CD14-positive monocyte (primary cell): ENCODE measurements around the gene KLHDC2. TPM values are rescaled to one million over a fixed set of nuclear protein-coding genes. Genes with fewer than 3 reads are reported as not detected.

Experiments used
- DNase-seq, 3 donors: peaks; one replicate each; pipeline ENCODE4 v3.0.0-alpha.2; 2011 to 2022
- H2AFZ ChIP-seq: 2 replicates; pipeline ENCODE4 v1.6.0; 2012; ENCODE audit warnings: mild to moderate bottlenecking, low read depth, low read length, inconsistent platforms; ENCODE audit not compliant: insufficient read depth, poor library complexity, severe bottlenecking
- H3K27ac ChIP-seq, 2 donors: 1 replicate in 1 of 2; 2 replicates in 1 of 2; pipeline ENCODE4 v1.5.1; 2012 to 2013; ENCODE audit warnings: low read length in 2 of 2, control low read depth in 1 of 2, inconsistent platforms in 1 of 2, low read depth in 1 of 2, mild to moderate bottlenecking in 1 of 2
- H3K27me3 ChIP-seq, 2 donors: one replicate each; pipeline versions ENCODE4 v1.6.0 to v1.6.1; 2011 to 2013; ENCODE audit warnings: low read length in 2 of 2; ENCODE audit not compliant: control insufficient read depth in 2 of 2, insufficient read depth in 2 of 2
- H3K36me3 ChIP-seq, 2 donors: replicated peaks in 1 of 2; 1 replicate in 1 of 2; 2 replicates in 1 of 2; pipeline versions ENCODE4 v1.5.1 to v1.6.1; 2012 to 2013; ENCODE audit warnings: low read length in 2 of 2, control low read depth in 1 of 2, inconsistent platforms in 1 of 2, mild to moderate bottlenecking in 1 of 2; ENCODE audit not compliant: insufficient read depth in 2 of 2, control insufficient read depth in 1 of 2
- H3K4me1 ChIP-seq, 2 donors: 1 replicate in 1 of 2; 2 replicates in 1 of 2; pipeline versions ENCODE4 v1.5.1 to v1.6.1; 2012 to 2013; ENCODE audit warnings: low read length in 2 of 2, control low read depth in 1 of 2, inconsistent platforms in 1 of 2, mild to moderate bottlenecking in 1 of 2, moderate library complexity in 1 of 2; ENCODE audit not compliant: insufficient read depth in 2 of 2, control insufficient read depth in 1 of 2
- H3K4me2 ChIP-seq: replicated peaks from 2 replicates; pipeline ENCODE3; 2012; ENCODE audit warnings: low read length, moderate library complexity, mild to moderate bottlenecking; ENCODE audit not compliant: poor library complexity, severe bottlenecking; ENCODE audit errors: extremely low read depth
- H3K4me3 ChIP-seq, 3 experiments: fragments of 200-600 bp in 1 of 3; sonication (generic) in 1 of 3; replicated peaks in 1 of 3; 1 replicate in 2 of 3; 2 replicates in 1 of 3; pipeline ENCODE4 v1.5.1; 2011 to 2013; ENCODE audit warnings: low read length in 3 of 3, mild to moderate bottlenecking in 3 of 3, control low read depth in 2 of 3, low read depth in 2 of 3, inconsistent platforms in 1 of 3, moderate library complexity in 1 of 3
- H3K79me2 ChIP-seq: 2 replicates; pipeline ENCODE4 v1.6.0; 2012; ENCODE audit warnings: mild to moderate bottlenecking, control low read depth, inconsistent platforms, low read length, moderate library complexity; ENCODE audit not compliant: insufficient read depth
- H3K9ac ChIP-seq: 2 replicates; pipeline ENCODE4 v1.6.0; 2017; ENCODE audit warnings: low read length, mild to moderate bottlenecking; ENCODE audit not compliant: insufficient read depth, poor library complexity, severe bottlenecking
- H3K9me3 ChIP-seq, 2 donors: replicated peaks in 1 of 2; 1 replicate in 1 of 2; 2 replicates in 1 of 2; pipeline versions ENCODE4 v1.5.1 to v1.6.1; 2012 to 2013; ENCODE audit warnings: low read length in 2 of 2, control low read depth in 1 of 2; ENCODE audit not compliant: control insufficient read depth in 1 of 2, insufficient read depth in 1 of 2
- H4K20me1 ChIP-seq: 2 replicates; pipeline ENCODE4 v1.6.0; 2012; ENCODE audit warnings: mild to moderate bottlenecking, low read length, control low read depth, moderate library complexity; ENCODE audit not compliant: insufficient read depth
- H3K27ac Mint-ChIP-seq, 7 donors: one replicate each; pipeline ENCODE4 v1.8.0; 2020; ENCODE audit warnings: mild to moderate bottlenecking in 7 of 7, mixed read lengths in 7 of 7, moderate library complexity in 6 of 7, inconsistent platforms in 2 of 7
- H3K27me3 Mint-ChIP-seq, 3 donors: one replicate each; pipeline ENCODE4 v1.8.0; 2021 to 2022; ENCODE audit warnings: low read depth in 3 of 3, mild to moderate bottlenecking in 3 of 3, mixed read lengths in 3 of 3, moderate library complexity in 3 of 3, inconsistent platforms in 1 of 3
- H3K36me3 Mint-ChIP-seq, 2 donors: one replicate each; pipeline ENCODE4 v1.8.0; 2020; ENCODE audit warnings: mixed read lengths in 2 of 2, inconsistent platforms in 1 of 2, mild to moderate bottlenecking in 1 of 2
- H3K4me1 Mint-ChIP-seq: one replicate; pipeline ENCODE4 v1.8.0; 2020; ENCODE audit warnings: mild to moderate bottlenecking, mixed read lengths
- H3K4me3 Mint-ChIP-seq, 2 donors: one replicate each; pipeline ENCODE4 v1.8.0; 2020; ENCODE audit warnings: mild to moderate bottlenecking in 2 of 2, mixed read lengths in 2 of 2, moderate library complexity in 1 of 2
- H3K9me3 Mint-ChIP-seq, 7 donors: one replicate each; pipeline ENCODE4 v1.8.0; 2020 to 2022; ENCODE audit warnings: mixed read lengths in 7 of 7, mild to moderate bottlenecking in 6 of 7, moderate library complexity in 6 of 7, inconsistent platforms in 2 of 7
- CTCF ChIP-seq: fragments of 200-600 bp; IDR thresholded peaks from one replicate; pipeline ENCODE4 v1.8.0; 2022; ENCODE audit warnings: antibody characterized with exemption, mild to moderate bottlenecking
- WGBS: methylation state at CpG from one replicate; pipeline ENCODE4 v1.1.5; 2013; ENCODE audit warnings: missing lambda C conversion rate; ENCODE audit not compliant: insufficient coverage; 5-methylcytosine and 5-hydroxymethylcytosine counted together
- intact Hi-C, 2 donors: fragments of 100-400 bp; cut with micrococcal nuclease; formaldehyde crosslinking; loops; one replicate each; pipeline versions ENCODE4 v1.15.0 to v1.15.1; 2023
- polyA plus RNA-seq, 3 donors: library from polyadenylated mRNA; depleted of rRNA in 1 of 3; unstranded in 2 of 3; stranded (reverse) in 1 of 3; fragments of 300-500 nt in 2 of 3; fragments of >200 nt in 1 of 3; fragmentation: Illumina TruSeq in 2 of 3; gene quantifications; 1 replicate in 2 of 3; 2 replicates in 1 of 3; pipeline ENCODE4 v1.2.3, GENCODE V29; 2012 to 2021

Gene KLHDC2
- polyA plus RNA-seq, 3 donors: 27.3 to 45.9 (median 43.1) TPM

- H3K79me2 ChIP-seq: peaks cover 21% of the 10 kb centered on the region
- Mint-ChIP-seq H3K27ac (peak overlapping the region; percentile 95 to 99 (median 98)), H3K4me3 (peak overlapping the region; percentile 90 to 96), H3K36me3 (peaks cover under 1 to 2% of the 10 kb centered on the region in 2 donors), H3K9me3 (no peaks in the 10 kb centered on the region), H3K4me1 (peaks cover 34% of the 10 kb centered on the region), H3K27me3 (peaks cover 0 to 2% (median 1%) of the 10 kb centered on the region in 3 donors)
- 0% methylated on average over 6 of the region's 9 CpGs for WGBS
- peak overlapping the region; percentile 92 for H3K9ac ChIP-seq
- peak overlapping the region; percentile 68 to 87 (median 75) for H3K4me3 ChIP-seq
- H3K9me3 ChIP-seq: no peaks in the 10 kb centered on the region
- peak overlapping the region; percentile 93 for H2AFZ ChIP-seq
- peaks cover 18 to 20% of the 10 kb centered on the region in 2 donors for H3K4me1 ChIP-seq
- H3K27me3 ChIP-seq: no peaks in the 10 kb centered on the region
- no peaks in the 10 kb centered on the region for H3K36me3 ChIP-seq
- H3K27ac ChIP-seq: peak overlapping the region; percentile 91 to 92
- H4K20me1 ChIP-seq: no peaks in the 10 kb centered on the region
- no peak for TF ChIP-seq CTCF
- H3K4me2 ChIP-seq: peak overlapping the region; percentile 96
- intact Hi-C loops: loop anchor here (5.0 to 10.0 kb wide), 5 partner anchors 80 to 305 kb away; partner anchors contain the start of genes DNAAF2 (in 1 of the 2), MGAT2 (in 1 of the 2), POLE2 (in 1 of the 2) and RPL36AL (in 1 of the 2)
- DNase-seq: no peak
Measured at GRCh38 chr14:49767270-49767570, 733 bp upstream of the KLHDC2 start.

GRCh38 chr14:49768301-49769121 lies 558 bp downstream of the KLHDC2 start:
- no peak for TF ChIP-seq CTCF
- Histone ChIP-seq H3K9me3 (no peaks in the 10 kb centered on the region), H2AFZ (peak overlapping the region; percentile 93), H4K20me1 (no peaks in the 10 kb centered on the region), H3K4me3 (peak overlapping the region; percentile 71 to 87 (median 83)), H3K36me3 (no peaks in the 10 kb centered on the region), H3K79me2 (peaks cover 21% of the 10 kb centered on the region), H3K4me2 (peak overlapping the region; percentile 96), H3K4me1 (peaks cover 18 to 20% of the 10 kb centered on the region in 2 donors), H3K27me3 (no peaks in the 10 kb centered on the region), H3K27ac (peak overlapping the region; percentile 81 to 91), H3K9ac (peak overlapping the region; percentile 92)
- intact Hi-C loops: loop anchor here (5.0 to 10.0 kb wide), 5 partner anchors 81 to 306 kb away; partner anchors contain the start of genes DNAAF2 (in 1 of the 2), MGAT2 (in 1 of the 2), POLE2 (in 1 of the 2) and RPL36AL (in 1 of the 2)
- WGBS: under 1% methylated on average over 38 of the region's 67 CpGs
- DNase-seq: peak; percentile 36 to 47 (median 43)
- peaks cover 2 to 4% of the 10 kb centered on the region in 2 donors for H3K36me3 Mint-ChIP-seq
- H3K4me3 Mint-ChIP-seq: peak overlapping the region; percentile 98
- peaks cover 0 to 1% (median 0%) of the 10 kb centered on the region in 3 donors for H3K27me3 Mint-ChIP-seq
- H3K9me3 Mint-ChIP-seq: no peaks in the 10 kb centered on the region
- peaks cover 34% of the 10 kb centered on the region for H3K4me1 Mint-ChIP-seq
- peak overlapping the region; percentile 94 to 99 (median 98) for H3K27ac Mint-ChIP-seq
